Stimulated activated effector memory CD8-positive, alpha-beta T cell treated with anti-CD3 and anti-CD28 coated beads, Interleukin-12 subunit alpha, Interleukin-12 subunit beta, amount 100 ng/mL, for 72 hours (primary cell): Measurements from ENCODE around the gene NTRK2.
"Not testable (repeated sequence)": the region's sequence is repeated elsewhere in the genome, so short reads cannot be mapped to it uniquely, and the experiment has no call there.

Experiments
- ATAC-seq: fragments of 150-1000 bp; cut with Tn5 transposase; 2 replicates; pipeline ENCODE4 v1.10.0; 2021
- DNase-seq, 2 donors: peaks; one replicate each; pipeline ENCODE4 v3.0.0; 2021 to 2022; ENCODE audit warnings: low spot score in 2 of 2
- H3K27ac Mint-ChIP-seq: one replicate; pipeline ENCODE4 v1.8.0; 2022; ENCODE audit warnings: mild to moderate bottlenecking, mixed read lengths
- H3K36me3 Mint-ChIP-seq: one replicate; pipeline ENCODE4 v1.8.0; 2022; ENCODE audit warnings: mild to moderate bottlenecking, mixed read lengths
- H3K4me1 Mint-ChIP-seq: one replicate; pipeline ENCODE4 v1.8.0; 2022; ENCODE audit warnings: mixed read lengths
- H3K4me3 Mint-ChIP-seq: one replicate; pipeline ENCODE4 v1.8.0; 2022; ENCODE audit warnings: mild to moderate bottlenecking, mixed read lengths
- H3K9me3 Mint-ChIP-seq: one replicate; pipeline ENCODE4 v1.8.0; 2022; ENCODE audit warnings: mixed read lengths

The NTRK2 gene

GRCh38 chr9:84871983-84872382, 202.5 kb downstream of the NTRK2 start:
- Mint-ChIP-seq H3K9me3 (no peaks in the 10 kb centered on the region), H3K4me3 (no peak overlapping the region)

GRCh38 chr9:84874022-84874421, 204.5 kb downstream of the NTRK2 start:
- H3K9me3 Mint-ChIP-seq: no peaks in the 10 kb centered on the region
- H3K4me1 Mint-ChIP-seq: peaks cover 13% of the 10 kb centered on the region
- H3K4me3 Mint-ChIP-seq: no peak overlapping the region
- no peaks in the 10 kb centered on the region for H3K36me3 Mint-ChIP-seq
- peak overlapping the region; percentile 38 for H3K27ac Mint-ChIP-seq
- DNase-seq (no peak), ATAC-seq (no peak)

More at GRCh38 chr9:84871983-84872382, 202.5 kb downstream of the NTRK2 start:
- ATAC-seq (no peak), DNase-seq (no peak)
- Mint-ChIP-seq H3K36me3 (no peaks in the 10 kb centered on the region), H3K27ac (no peak overlapping the region), H3K4me1 (peaks cover 13% of the 10 kb centered on the region)

GRCh38 chr9:84874596-84874995, 205.1 kb downstream of the NTRK2 start:
- Mint-ChIP-seq H3K36me3 (no peaks in the 10 kb centered on the region), H3K27ac (peak overlapping the region; percentile 38), H3K9me3 (no peaks in the 10 kb centered on the region), H3K4me1 (peaks cover 13% of the 10 kb centered on the region), H3K4me3 (no peak overlapping the region)
- peak; percentile 44 for ATAC-seq
- no peak for DNase-seq

GRCh38 chr9:84875193-84875592, 205.7 kb downstream of the NTRK2 start:
- H3K4me1 Mint-ChIP-seq: peaks cover 13% of the 10 kb centered on the region
- H3K9me3 Mint-ChIP-seq: no peaks in the 10 kb centered on the region
- no peaks in the 10 kb centered on the region for H3K36me3 Mint-ChIP-seq
- no peak for DNase-seq
- ATAC-seq: peak; percentile 85
- no peak overlapping the region for H3K27ac Mint-ChIP-seq
- no peak overlapping the region for H3K4me3 Mint-ChIP-seq

- Mint-ChIP-seq H3K27ac (no peak overlapping the region), H3K4me1 (peaks cover 6% of the 10 kb centered on the region), H3K9me3 (no peaks in the 10 kb centered on the region), H3K4me3 (no peak overlapping the region), H3K36me3 (no peaks in the 10 kb centered on the region)
- ATAC-seq: no peak
- no peak for DNase-seq
These were observed 210.1 kb downstream of the NTRK2 start for GRCh38 chr9:84879631-84880030.

- H3K9me3 Mint-ChIP-seq: no peaks in the 10 kb centered on the region
- no peaks in the 10 kb centered on the region for H3K36me3 Mint-ChIP-seq
- DNase-seq (no peak), ATAC-seq (no peak)
- no peak overlapping the region for H3K4me3 Mint-ChIP-seq
- no peaks in the 10 kb centered on the region for H3K4me1 Mint-ChIP-seq
- no peak overlapping the region for H3K27ac Mint-ChIP-seq
These were observed 211.3 kb downstream of the NTRK2 start for GRCh38 chr9:84880835-84881234.

- Mint-ChIP-seq H3K27ac (no peak overlapping the region), H3K4me1 (no peaks in the 10 kb centered on the region), H3K9me3 (no peaks in the 10 kb centered on the region), H3K4me3 (no peak overlapping the region), H3K36me3 (no peaks in the 10 kb centered on the region)
- ATAC-seq (no peak), DNase-seq (no peak)
These were observed 217.3 kb downstream of the NTRK2 start for GRCh38 chr9:84886866-84887265.

- DNase-seq (no peak), ATAC-seq (no peak)
- Mint-ChIP-seq H3K36me3 (no peaks in the 10 kb centered on the region), H3K9me3 (no peaks in the 10 kb centered on the region), H3K4me1 (no peaks in the 10 kb centered on the region), H3K4me3 (no peak overlapping the region), H3K27ac (no peak overlapping the region)
These were observed 222.4 kb downstream of the NTRK2 start for GRCh38 chr9:84891924-84892323.

- no peak for ATAC-seq
These were observed 224.0 kb downstream of the NTRK2 start for GRCh38 chr9:84893419-84894128.

GRCh38 chr9:84894859-84895258, 225.3 kb downstream of the NTRK2 start:
- no peak for ATAC-seq
- no peak for DNase-seq
- no peak overlapping the region for H3K27ac Mint-ChIP-seq
- H3K36me3 Mint-ChIP-seq: no peaks in the 10 kb centered on the region
- no peaks in the 10 kb centered on the region for H3K4me1 Mint-ChIP-seq
- H3K9me3 Mint-ChIP-seq: no peaks in the 10 kb centered on the region
- H3K4me3 Mint-ChIP-seq: no peak overlapping the region

More at GRCh38 chr9:84893419-84894128, 224.0 kb downstream of the NTRK2 start:
- no peaks in the 10 kb centered on the region for H3K9me3 Mint-ChIP-seq
- no peak for DNase-seq
- no peaks in the 10 kb centered on the region for H3K4me1 Mint-ChIP-seq
- no peak overlapping the region for H3K27ac Mint-ChIP-seq
- no peaks in the 10 kb centered on the region for H3K36me3 Mint-ChIP-seq
- no peak overlapping the region for H3K4me3 Mint-ChIP-seq

- DNase-seq: no peak
- Mint-ChIP-seq H3K36me3 (no peaks in the 10 kb centered on the region), H3K27ac (no peak overlapping the region), H3K4me3 (no peak overlapping the region), H3K4me1 (no peaks in the 10 kb centered on the region), H3K9me3 (no peaks in the 10 kb centered on the region)
- ATAC-seq: no peak
These were observed 228.0 kb downstream of the NTRK2 start for GRCh38 chr9:84897362-84898094.

GRCh38 chr9:84898188-84898587, 228.7 kb downstream of the NTRK2 start:
- no peaks in the 10 kb centered on the region for H3K36me3 Mint-ChIP-seq
- H3K4me3 Mint-ChIP-seq: no peak overlapping the region
- no peaks in the 10 kb centered on the region for H3K9me3 Mint-ChIP-seq
- no peaks in the 10 kb centered on the region for H3K4me1 Mint-ChIP-seq
- H3K27ac Mint-ChIP-seq: no peak overlapping the region
- DNase-seq: no peak
- ATAC-seq: no peak

- H3K9me3 Mint-ChIP-seq, H3K4me3 Mint-ChIP-seq, DNase-seq, H3K36me3 Mint-ChIP-seq, ATAC-seq, H3K4me1 Mint-ChIP-seq, H3K27ac Mint-ChIP-seq: not testable (repeated sequence)
These were observed 229.1 kb downstream of the NTRK2 start for GRCh38 chr9:84898618-84899017.

GRCh38 chr9:84899326-84899725, 229.8 kb downstream of the NTRK2 start:
- Mint-ChIP-seq H3K36me3 (no peaks in the 10 kb centered on the region), H3K9me3 (no peaks in the 10 kb centered on the region), H3K27ac (no peak overlapping the region), H3K4me3 (no peak overlapping the region), H3K4me1 (no peaks in the 10 kb centered on the region)
- ATAC-seq (no peak), DNase-seq (no peak)

GRCh38 chr9:84900421-84900820, 230.9 kb downstream of the NTRK2 start:
- no peaks in the 10 kb centered on the region for H3K4me1 Mint-ChIP-seq
- H3K27ac Mint-ChIP-seq: no peak overlapping the region
- H3K4me3 Mint-ChIP-seq: no peak overlapping the region
- no peaks in the 10 kb centered on the region for H3K9me3 Mint-ChIP-seq
- no peaks in the 10 kb centered on the region for H3K36me3 Mint-ChIP-seq
- DNase-seq (peak in 1 of 2 donors; percentile 1), ATAC-seq (no peak)

GRCh38 chr9:84903963-84904362, 234.4 kb downstream of the NTRK2 start:
- H3K4me3 Mint-ChIP-seq: no peak overlapping the region
- H3K4me1 Mint-ChIP-seq: no peaks in the 10 kb centered on the region
- no peak overlapping the region for H3K27ac Mint-ChIP-seq
- ATAC-seq: no peak
- DNase-seq: no peak
- peaks cover 2% of the 10 kb centered on the region for H3K9me3 Mint-ChIP-seq
- H3K36me3 Mint-ChIP-seq: no peaks in the 10 kb centered on the region
